ENCODE measurements around the gene NHS.

DNA sequence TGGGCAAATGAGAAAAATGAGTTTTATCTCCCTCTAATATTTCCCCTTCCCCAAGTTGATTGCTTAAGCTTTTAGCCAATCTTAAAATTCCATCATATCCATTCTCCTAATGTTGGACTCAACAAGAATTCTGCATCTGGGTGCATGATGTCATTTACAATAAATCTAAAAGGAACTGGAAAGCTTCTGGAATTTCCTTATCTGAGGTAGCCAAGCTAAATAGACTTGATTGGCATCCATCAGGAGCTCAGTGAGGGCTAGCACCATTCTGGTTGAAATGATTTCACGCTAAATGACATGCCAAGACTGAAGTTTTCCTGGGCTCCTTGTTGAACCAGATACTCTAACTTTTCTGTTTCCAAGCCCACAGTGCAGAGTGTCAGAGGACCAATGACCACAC lies 252.0 kb downstream of the NHS start:
- TF ChIP-seq, protein P1, sequence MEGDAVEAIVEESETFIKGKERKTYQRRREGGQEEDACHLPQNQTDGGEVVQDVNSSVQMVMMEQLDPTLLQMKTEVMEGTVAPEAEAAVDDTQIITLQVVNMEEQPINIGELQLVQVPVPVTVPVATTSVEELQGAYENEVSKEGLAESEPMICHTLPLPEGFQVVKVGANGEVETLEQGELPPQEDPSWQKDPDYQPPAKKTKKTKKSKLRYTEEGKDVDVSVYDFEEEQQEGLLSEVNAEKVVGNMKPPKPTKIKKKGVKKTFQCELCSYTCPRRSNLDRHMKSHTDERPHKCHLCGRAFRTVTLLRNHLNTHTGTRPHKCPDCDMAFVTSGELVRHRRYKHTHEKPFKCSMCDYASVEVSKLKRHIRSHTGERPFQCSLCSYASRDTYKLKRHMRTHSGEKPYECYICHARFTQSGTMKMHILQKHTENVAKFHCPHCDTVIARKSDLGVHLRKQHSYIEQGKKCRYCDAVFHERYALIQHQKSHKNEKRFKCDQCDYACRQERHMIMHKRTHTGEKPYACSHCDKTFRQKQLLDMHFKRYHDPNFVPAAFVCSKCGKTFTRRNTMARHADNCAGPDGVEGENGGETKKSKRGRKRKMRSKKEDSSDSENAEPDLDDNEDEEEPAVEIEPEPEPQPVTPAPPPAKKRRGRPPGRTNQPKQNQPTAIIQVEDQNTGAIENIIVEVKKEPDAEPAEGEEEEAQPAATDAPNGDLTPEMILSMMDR (IDR thresholded peaks at IDR 0.05; ENCODE audit: low read depth, low read length, poor library complexity, severe bottlenecking): no peak
- TF ChIP-seq EZH2phosphoT487 (IDR thresholded peaks at IDR 0.05; ENCODE audit: borderline replicate concordance, low read length): no peak

Data from DOHH2 (cell line).